GM21515 (cell line): ENCODE data around the gene EVA1B.
A peak's percentile ranks its signal among the peaks of the same experiment; 100 is the strongest.

Source experiments
- ATAC-seq: cut with Tn5 transposase; IDR thresholded peaks from one replicate; pipeline ENCODE4 v1.9.1; 2021; ENCODE audit not compliant: unreplicated experiment

Gene EVA1B

GRCh38 chr1:36320767-36321118 lies 2.7 kb downstream of the EVA1B start:
- no peak for ATAC-seq

GRCh38 chr1:36320291-36320761 lies 3.1 kb downstream of the EVA1B start:
- ATAC-seq = no peak

DNA sequence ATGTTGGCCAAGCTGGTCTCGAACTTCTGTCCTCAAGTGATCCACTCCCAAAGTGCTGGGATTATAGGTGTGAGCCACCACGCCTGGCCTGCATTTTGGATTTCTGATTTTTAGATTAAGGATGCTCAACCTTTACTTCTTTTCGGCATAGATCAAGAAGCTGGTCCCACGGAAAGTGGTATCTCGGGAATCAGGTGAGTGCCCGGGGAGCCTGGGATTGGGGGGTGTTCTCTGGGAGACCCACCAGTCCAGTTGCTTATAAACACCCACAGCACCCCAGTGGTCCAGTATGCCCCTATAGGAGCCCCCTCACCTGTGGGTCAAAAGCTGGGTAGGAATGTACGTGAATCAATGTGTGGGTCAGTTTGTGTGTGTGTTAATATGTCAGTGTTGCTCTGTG lies 14.0 kb downstream of the EVA1B start:
- ATAC-seq = no peak

- ATAC-seq = no peak
These were observed 15.7 kb downstream of the EVA1B start for GRCh38 chr1:36307601-36308330.

- peak; percentile 93 for ATAC-seq
These were observed 16.5 kb downstream of the EVA1B start for GRCh38 chr1:36306902-36307456.

- ATAC-seq = peak; percentile 27
These were observed 17.1 kb downstream of the EVA1B start, which contains the start of gene SH3D21 for GRCh38 chr1:36306210-36306901. TSS of gene SH3D21 (plus strand) at chr1:36306368. CDS start at chr1:36306421, 53 bp downstream.

DNA sequence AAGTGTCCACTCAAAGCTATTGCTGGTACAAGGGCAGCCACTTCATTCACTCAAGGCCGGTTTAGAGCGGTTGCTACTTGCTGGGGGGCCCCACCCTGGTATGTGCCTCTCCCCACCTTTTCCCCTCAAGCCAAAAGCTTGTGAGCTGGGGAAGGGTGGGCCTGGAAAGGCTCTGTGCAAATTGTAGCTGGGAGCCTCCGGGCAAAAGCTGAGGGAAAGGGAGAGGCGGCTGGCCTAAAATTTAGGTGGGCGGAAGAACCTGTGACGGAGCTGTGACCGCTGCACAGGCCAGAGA lies 17.6 kb downstream of the EVA1B start:
- no peak for ATAC-seq

DNA sequence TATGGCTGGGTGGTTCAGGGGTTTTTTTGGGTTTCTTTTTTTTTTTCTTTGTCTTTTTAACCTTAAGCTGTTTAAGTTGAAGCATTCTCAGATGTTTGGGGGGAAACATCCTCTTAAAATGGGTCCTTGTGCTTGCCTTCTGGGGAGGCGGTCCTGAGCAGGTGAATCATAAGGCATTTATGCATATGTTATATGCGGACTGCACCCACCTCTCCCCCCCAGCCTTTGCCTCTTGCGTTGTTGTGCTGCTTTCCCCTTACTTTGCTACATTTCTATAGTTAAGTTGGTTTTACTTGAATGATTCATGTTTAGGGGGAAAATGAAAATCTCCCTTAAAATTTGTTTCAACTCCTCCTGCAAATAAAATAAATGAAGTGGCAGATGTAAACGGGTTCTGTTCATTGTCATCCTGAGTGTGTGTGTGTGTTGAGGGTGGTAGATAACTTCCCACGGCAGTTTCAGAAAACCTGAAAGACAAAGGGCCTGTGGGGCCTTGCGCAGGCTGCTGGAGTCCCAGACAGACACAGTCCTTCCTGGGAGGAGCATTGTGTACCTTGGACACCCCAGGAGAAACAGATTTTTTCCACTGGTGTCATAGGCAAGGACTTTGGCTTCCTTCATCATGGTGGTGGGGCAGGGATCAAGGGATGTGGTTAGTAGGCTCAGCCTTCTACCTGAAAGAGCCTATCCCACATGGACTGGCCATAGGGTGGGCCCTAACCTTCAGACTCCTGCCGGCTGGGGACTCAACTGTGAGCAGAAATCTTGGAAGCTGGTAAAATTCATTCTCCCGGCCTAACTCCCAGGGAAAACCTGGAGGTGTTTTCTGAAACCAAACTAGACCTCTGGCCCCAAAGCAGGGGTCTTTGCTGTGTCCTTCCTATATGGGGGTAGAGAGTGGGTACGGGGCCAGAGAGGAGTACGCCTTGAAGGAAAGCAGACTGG lies 18.2 kb downstream of the EVA1B start:
- ATAC-seq = no peak

- ATAC-seq = no peak
These were observed 18.9 kb downstream of the EVA1B start for GRCh38 chr1:36304521-36304920.

- ATAC-seq = no peak
These were observed 19.6 kb downstream of the EVA1B start for GRCh38 chr1:36303650-36304360.

- ATAC-seq = no peak
These were observed 20.2 kb downstream of the EVA1B start for GRCh38 chr1:36303244-36303643.

DNA sequence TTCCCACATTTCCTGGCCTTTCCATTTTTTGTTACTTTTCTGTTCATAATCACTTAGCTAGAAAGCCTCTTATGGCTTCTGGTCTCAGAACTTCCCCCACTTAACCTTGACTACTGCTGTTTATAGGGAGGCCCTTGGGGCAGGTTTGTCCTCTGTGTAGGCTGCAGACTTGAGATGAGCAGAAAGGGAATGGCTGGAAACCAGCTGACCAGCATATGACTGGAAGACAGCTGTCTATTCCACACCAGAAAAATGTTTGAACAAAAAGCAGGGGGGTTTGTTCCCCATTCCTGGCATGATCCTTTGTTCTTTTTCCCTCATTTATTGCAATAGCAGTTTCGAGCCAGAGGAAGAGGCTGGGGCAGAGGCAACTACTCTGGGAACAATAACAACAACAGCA lies 22.2 kb downstream of the EVA1B start:
- no peak for ATAC-seq

DNA sequence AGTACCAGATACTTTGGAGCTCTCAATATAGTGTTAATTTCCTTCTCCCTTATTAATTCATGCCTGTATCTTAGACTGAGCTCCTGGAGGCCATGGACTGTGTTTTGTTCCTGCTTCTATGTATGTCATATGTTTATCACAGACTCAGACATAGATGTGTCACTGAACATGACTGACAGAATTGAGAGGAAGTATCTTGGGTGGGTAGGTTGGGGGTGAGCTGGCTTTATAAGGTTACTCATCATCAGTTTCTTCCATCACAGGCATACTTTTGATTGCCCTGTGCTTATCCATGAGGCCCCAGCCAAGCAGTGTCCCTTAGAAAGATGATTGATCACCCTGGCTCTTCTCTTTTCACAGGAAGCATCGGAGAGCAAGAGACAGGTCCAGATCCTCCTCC lies 22.9 kb downstream of the EVA1B start:
- no peak for ATAC-seq

GRCh38 chr1:36298640-36299039 lies 24.8 kb downstream of the EVA1B start:
- no peak for ATAC-seq

DNA sequence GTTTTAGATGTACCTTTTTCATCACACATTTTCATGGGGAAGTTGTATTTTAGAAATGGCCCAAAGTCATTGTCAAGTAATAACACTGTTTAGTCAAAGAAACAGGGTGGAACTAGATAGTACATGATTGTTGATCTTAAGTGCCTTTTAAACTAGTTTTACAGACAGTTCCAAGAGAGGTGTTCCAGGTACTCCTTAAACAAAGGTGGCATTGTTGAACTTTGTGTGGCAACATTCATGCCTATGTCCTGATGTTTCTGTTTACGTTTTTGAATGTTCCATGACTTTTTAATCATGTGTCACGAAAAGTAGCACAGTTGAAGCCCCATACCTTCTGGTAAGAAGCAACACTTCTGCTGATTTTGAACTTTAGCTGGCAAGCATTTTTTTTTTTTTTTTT lies 26.4 kb downstream of the EVA1B start:
- ATAC-seq = no peak

- no peak for ATAC-seq
These were observed 28.1 kb downstream of the EVA1B start for GRCh38 chr1:36295390-36295789.

DNA sequence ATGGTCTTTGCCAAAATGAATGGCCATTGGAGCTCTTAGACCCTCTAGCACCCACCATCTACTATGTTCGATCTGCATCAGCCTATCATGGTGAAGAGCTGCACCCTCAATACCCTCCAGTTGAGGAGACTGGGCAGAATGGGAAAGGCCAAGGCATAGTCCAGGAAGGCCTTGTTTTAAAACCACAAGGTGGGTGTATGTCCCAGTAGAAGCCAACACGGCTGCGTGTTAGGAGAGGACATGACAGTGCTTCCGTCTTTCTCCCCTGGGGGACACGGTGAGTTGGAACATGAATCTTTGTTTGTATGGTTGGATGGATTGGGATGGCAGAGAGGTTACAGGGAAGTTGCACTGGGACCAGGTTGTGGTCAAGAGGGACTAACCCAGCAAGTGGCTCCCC lies 35.9 kb downstream of the EVA1B start:
- ATAC-seq = no peak

- ATAC-seq = no peak
These were observed 36.6 kb downstream of the EVA1B start for GRCh38 chr1:36286802-36287201.

DNA sequence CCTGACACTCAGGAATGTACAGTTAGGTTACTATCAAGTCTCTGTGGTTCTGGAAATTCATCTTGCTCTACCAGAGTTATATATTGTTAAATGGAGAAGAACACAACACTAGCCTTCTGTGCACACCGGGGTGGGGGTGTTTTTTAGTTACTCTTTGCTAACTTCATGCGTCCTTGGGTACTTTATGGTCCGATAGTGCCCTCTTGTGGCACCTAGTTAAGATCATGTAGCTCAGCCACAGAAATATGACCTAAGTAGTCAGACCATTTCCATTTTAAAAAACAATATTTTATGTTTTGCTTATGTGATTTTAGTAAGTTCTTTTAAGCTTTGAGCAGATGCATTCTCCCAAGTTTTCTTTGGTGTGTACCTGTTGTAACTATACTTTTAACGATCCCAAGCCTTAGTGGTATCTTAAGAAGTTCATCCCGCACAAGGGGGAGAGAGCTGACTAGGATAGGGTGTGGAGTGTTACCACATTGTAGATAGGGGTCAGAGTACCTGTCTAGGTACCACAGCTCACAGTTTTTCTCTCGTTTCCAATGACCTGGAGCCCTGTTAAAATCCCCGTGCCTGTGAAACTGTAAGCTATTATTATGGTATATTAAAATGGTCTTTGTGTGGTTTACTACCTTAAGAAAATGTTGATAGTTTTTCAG lies 37.9 kb downstream of the EVA1B start:
- ATAC-seq = no peak

- ATAC-seq = no peak
These were observed 38.9 kb downstream of the EVA1B start for GRCh38 chr1:36284517-36284916.
